K562 (cell line): Measurements from ENCODE around the gene ELOF1. TPM values are rescaled to one million over a fixed set of nuclear protein-coding genes. Genes with fewer than 3 reads are reported as not detected.
A peak's percentile ranks its signal among the peaks of the same experiment; 100 is the strongest.

Source experiments
- ADNP ChIP-seq: fragments of 200-800 bp; sonication (Bioruptor generic); IDR thresholded peaks from 2 replicates; pipeline ENCODE4 v1.6.1; 2016; ENCODE audit warnings: missing genetic modification characterization, missing compliant biosample characterization
- ARHGAP35 ChIP-seq: fragments of 450-650 bp; IDR thresholded peaks from 2 replicates; pipeline ENCODE4 v1.6.1; 2018; ENCODE audit not compliant: partially characterized antibody
- HDAC8 ChIP-seq: fragments of 450-650 bp; IDR thresholded peaks from 2 replicates; pipeline ENCODE4 v1.6.1; 2016; ENCODE audit warnings: mild to moderate bottlenecking, missing genetic modification characterization, moderate library complexity, missing compliant biosample characterization
- HDGF ChIP-seq: fragments of 450-650 bp; IDR thresholded peaks from 2 replicates; pipeline ENCODE4 v1.6.1; 2016
- NR2C2 ChIP-seq, 2 experiments: fragments of 200-800 bp in 1 of 2; sonication (Bioruptor generic) in 1 of 2; sonication (generic) in 1 of 2; formaldehyde crosslinking in 1 of 2; IDR thresholded peaks; 2 replicates each; pipeline versions ENCODE4 v1.6.1 to v1.8.0; 2016 to 2022; ENCODE audit warnings: mild to moderate bottlenecking in 1 of 2, missing compliant biosample characterization in 1 of 2, missing genetic modification characterization in 1 of 2, missing genetic modification reagents in 1 of 2
- OTX1 ChIP-seq: fragments of 450-650 bp; formaldehyde crosslinking; IDR thresholded peaks from 2 replicates; pipeline ENCODE4 v1.4.0; 2022; ENCODE audit warnings: mild to moderate bottlenecking
- POLR2AphosphoS5 ChIP-seq: IDR thresholded peaks from 2 replicates; pipeline ENCODE4 v1.6.1; 2011; ENCODE audit warnings: mild to moderate bottlenecking, low read depth, low read length, moderate library complexity; ENCODE audit not compliant: control insufficient read depth, insufficient read depth
- SAP30 ChIP-seq: fragments of 200-600 bp; sonication (generic); IDR thresholded peaks from 2 replicates; pipeline ENCODE4 v1.6.1; 2012; ENCODE audit warnings: borderline replicate concordance, low read depth, mild to moderate bottlenecking, moderate library complexity, low read length, control low read depth, inconsistent platforms; ENCODE audit not compliant: insufficient read depth, poor library complexity, severe bottlenecking
- SIX5 ChIP-seq, 2 experiments: IDR thresholded peaks; 2 replicates each; pipeline ENCODE4 v1.6.1; 2011; ENCODE audit warnings: low read length in 2 of 2, borderline replicate concordance in 1 of 2, low read depth in 1 of 2, mild to moderate bottlenecking in 1 of 2, moderate library complexity in 1 of 2; ENCODE audit not compliant: insufficient read depth in 1 of 2
- SMAD4 ChIP-seq: fragments of 250-450 bp; sonication (Bioruptor Pico); conservative IDR thresholded peaks from 2 replicates; pipeline ENCODE4 v1.8.0; 2021; ENCODE audit warnings: inconsistent platforms, mild to moderate bottlenecking, moderate library complexity
- ZNF217 ChIP-seq: sonication (generic); formaldehyde crosslinking; IDR thresholded peaks from 2 replicates; pipeline ENCODE4 v1.8.0; 2022; ENCODE audit warnings: mild to moderate bottlenecking, missing genetic modification reagents
- ZNF41 ChIP-seq: fragments of 250-450 bp; sonication (Bioruptor Pico); conservative IDR thresholded peaks from 2 replicates; pipeline ENCODE4 v1.4.0; 2020; ENCODE audit warnings: mild to moderate bottlenecking
- ZNF766 ChIP-seq: fragments of 200-800 bp; sonication (Bioruptor generic); conservative IDR thresholded peaks from 2 replicates; pipeline ENCODE4 v1.6.1; 2016; ENCODE audit warnings: missing genetic modification characterization, missing compliant biosample characterization
- polyA plus RNA-seq, 8 experiments: library from polyadenylated mRNA; depleted of rRNA in 4 of 8; stranded (reverse) in 5 of 8; unstranded in 3 of 8; fragments of >200 nt; fragmentation: Nextera tagmentation in 2 of 8; fragmentation: Illumina TruSeq in 1 of 8; extraction: Ambion mirVana in 2 of 8; extraction: Trizol in 1 of 8; gene quantifications; 2 replicates each; pipeline versions ENCODE4 v1.2.1 to v1.2.3, GENCODE V29; 2011 to 2014; ENCODE audit warnings: inconsistent platforms in 1 of 8, missing spikeins in 1 of 8
- total RNA-seq, 7 experiments: library from RNA; depleted of rRNA in 6 of 7; stranded (reverse); fragments of >200 nt in 6 of 7; fragmentation: Illumina TruSeq in 2 of 7; extraction: Trizol in 2 of 7; gene quantifications; 2 replicates each; pipeline versions ENCODE4 v1.2.1 to v1.2.3, GENCODE V29; 2011 to 2021; ENCODE audit warnings: low replicate concordance in 1 of 7
- TF ChIP-seq, protein P1 (sequence below): fragments of 450-650 bp; formaldehyde crosslinking; IDR thresholded peaks from 2 replicates; pipeline ENCODE4 v1.4.0; 2020; ENCODE audit warnings: mild to moderate bottlenecking
- TF ChIP-seq, protein P2 (sequence below): IDR thresholded peaks from 2 replicates; pipeline ENCODE4 v1.6.1; 2012; ENCODE audit warnings: low read depth, low read length, improper control_type of control experiment, borderline replicate concordance
- TF ChIP-seq, protein P3 (sequence below): fragments of 150-350 bp; conservative IDR thresholded peaks from 2 replicates; pipeline ENCODE4 v1.6.1; 2014; ENCODE audit warnings: low read length
- TF ChIP-seq, protein P4 (sequence below): fragments of 250-450 bp; sonication (Bioruptor Pico); IDR thresholded peaks from 2 replicates; pipeline ENCODE4 v1.5.0; 2021
- TF ChIP-seq, protein P5 (sequence below): IDR thresholded peaks from 3 replicates; pipeline ENCODE4 v1.6.1; 2011; ENCODE audit warnings: borderline replicate concordance, mild to moderate bottlenecking; ENCODE audit not compliant: insufficient read length, insufficient read depth

Gene ELOF1
- total and polyA plus RNA-seq, 9 of the 15 experiments (the other 6 are each of a cell fraction or from before 2014, with no cell fraction given): 16.7 to 147 (median 74.2) TPM

DNA sequence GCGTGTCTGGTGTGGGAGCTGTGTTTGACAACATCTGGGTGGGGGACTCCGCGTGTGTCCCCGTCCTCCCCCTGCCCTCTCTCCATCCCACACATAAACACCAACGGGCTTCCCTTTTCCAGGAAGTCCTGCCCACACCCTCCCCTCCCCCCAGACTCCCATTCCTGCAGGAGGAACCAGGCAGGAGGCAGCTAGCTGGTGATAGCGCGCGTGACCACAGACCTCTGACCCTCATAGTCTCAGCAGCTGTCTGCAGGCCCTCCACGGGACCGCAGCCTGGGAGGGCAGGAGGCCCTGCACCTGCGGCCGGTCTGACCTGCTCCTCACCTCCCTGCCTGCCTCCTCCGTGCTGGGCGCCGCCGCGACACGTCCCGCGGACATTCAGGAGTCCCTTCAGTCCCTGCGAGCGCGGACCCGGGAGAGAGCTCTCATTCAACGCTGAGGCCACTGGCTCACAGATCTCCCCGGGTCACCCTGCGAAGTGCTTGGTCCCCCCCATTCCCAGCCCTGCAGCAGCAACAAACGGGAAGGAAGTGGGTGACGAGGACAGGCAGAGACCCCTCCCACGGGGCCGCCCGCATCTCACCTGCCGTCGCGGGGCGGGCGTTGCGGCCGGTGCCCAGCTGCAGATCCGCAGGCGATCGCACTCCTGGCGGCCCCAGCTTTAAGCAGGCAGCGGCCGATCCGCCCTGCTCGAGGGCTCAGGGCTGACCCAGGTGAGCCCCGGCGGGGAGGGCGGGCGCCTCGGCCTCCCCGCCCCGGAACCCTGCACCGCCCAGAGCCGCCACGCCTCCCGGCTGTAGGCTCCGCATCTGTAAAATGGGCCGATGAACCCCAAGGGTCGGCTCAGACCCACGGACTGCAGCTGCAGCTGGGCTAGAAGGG, 19.5 kb upstream of the ELOF1 start (continued):
- TF ChIP-seq ZNF766 (CRISPR knock-in tag): no peak
- no peak for TF ChIP-seq SIX5 (IDR thresholded peaks at IDR 0.05; ENCODE audit: borderline replicate concordance in 1 of 2, insufficient read depth in 1 of 2, low read depth in 1 of 2, low read length in 2 of 2)
- TF ChIP-seq NR2C2 (CRISPR knock-in tag; IDR thresholded peaks at IDR 0.05): peak; percentile 77; the same call in 1 of the 2 replicates
- peak; percentile 88 for TF ChIP-seq NR2C2 (tag; IDR thresholded peaks at IDR 0.05)
- no peak for TF ChIP-seq OTX1 (CRISPR knock-in tag)
- TF ChIP-seq, protein P1, sequence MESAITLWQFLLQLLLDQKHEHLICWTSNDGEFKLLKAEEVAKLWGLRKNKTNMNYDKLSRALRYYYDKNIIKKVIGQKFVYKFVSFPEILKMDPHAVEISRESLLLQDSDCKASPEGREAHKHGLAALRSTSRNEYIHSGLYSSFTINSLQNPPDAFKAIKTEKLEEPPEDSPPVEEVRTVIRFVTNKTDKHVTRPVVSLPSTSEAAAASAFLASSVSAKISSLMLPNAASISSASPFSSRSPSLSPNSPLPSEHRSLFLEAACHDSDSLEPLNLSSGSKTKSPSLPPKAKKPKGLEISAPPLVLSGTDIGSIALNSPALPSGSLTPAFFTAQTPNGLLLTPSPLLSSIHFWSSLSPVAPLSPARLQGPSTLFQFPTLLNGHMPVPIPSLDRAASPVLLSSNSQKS: no peak
- TF ChIP-seq, protein P2, sequence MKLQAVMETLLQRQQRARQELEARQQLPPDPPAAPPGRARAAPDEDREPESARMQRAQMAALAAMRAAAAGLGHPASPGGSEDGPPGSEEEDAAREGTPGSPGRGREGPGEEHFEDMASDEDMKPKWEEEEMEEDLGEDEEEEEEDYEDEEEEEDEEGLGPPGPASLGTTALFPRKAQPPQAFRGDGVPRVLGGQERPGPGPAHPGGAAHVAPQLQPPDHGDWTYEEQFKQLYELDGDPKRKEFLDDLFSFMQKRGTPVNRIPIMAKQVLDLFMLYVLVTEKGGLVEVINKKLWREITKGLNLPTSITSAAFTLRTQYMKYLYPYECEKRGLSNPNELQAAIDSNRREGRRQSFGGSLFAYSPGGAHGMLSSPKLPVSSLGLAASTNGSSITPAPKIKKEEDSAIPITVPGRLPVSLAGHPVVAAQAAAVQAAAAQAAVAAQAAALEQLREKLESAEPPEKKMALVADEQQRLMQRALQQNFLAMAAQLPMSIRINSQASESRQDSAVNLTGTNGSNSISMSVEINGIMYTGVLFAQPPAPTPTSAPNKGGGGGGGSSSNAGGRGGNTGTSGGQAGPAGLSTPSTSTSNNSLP: no peak
- TF ChIP-seq, protein P3, sequence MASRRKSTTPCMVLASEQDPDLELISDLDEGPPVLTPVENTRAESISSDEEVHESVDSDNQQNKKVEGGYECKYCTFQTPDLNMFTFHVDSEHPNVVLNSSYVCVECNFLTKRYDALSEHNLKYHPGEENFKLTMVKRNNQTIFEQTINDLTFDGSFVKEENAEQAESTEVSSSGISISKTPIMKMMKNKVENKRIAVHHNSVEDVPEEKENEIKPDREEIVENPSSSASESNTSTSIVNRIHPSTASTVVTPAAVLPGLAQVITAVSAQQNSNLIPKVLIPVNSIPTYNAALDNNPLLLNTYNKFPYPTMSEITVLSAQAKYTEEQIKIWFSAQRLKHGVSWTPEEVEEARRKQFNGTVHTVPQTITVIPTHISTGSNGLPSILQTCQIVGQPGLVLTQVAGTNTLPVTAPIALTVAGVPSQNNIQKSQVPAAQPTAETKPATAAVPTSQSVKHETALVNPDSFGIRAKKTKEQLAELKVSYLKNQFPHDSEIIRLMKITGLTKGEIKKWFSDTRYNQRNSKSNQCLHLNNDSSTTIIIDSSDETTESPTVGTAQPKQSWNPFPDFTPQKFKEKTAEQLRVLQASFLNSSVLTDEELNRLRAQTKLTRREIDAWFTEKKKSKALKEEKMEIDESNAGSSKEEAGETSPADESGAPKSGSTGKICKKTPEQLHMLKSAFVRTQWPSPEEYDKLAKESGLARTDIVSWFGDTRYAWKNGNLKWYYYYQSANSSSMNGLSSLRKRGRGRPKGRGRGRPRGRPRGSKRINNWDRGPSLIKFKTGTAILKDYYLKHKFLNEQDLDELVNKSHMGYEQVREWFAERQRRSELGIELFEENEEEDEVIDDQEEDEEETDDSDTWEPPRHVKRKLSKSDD: no peak
- no peak for TF ChIP-seq HDGF
- peak; percentile 98 for TF ChIP-seq SMAD4
- no peak for TF ChIP-seq ZNF217 (CRISPR knock-in tag)
- TF ChIP-seq POLR2AphosphoS5: peak; percentile 48; the same call in 1 of the 2 replicates
- no peak for TF ChIP-seq ADNP
- TF ChIP-seq, protein P4, sequence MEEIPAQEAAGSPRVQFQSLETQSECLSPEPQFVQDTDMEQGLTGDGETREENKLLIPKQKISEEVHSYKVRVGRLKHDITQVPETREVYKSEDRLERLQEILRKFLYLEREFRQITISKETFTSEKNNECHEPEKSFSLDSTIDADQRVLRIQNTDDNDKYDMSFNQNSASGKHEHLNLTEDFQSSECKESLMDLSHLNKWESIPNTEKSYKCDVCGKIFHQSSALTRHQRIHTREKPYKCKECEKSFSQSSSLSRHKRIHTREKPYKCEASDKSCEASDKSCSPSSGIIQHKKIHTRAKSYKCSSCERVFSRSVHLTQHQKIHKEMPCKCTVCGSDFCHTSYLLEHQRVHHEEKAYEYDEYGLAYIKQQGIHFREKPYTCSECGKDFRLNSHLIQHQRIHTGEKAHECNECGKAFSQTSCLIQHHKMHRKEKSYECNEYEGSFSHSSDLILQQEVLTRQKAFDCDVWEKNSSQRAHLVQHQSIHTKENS (CRISPR knock-in tag): no peak
- TF ChIP-seq, protein P5, sequence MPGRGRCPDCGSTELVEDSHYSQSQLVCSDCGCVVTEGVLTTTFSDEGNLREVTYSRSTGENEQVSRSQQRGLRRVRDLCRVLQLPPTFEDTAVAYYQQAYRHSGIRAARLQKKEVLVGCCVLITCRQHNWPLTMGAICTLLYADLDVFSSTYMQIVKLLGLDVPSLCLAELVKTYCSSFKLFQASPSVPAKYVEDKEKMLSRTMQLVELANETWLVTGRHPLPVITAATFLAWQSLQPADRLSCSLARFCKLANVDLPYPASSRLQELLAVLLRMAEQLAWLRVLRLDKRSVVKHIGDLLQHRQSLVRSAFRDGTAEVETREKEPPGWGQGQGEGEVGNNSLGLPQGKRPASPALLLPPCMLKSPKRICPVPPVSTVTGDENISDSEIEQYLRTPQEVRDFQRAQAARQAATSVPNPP: no peak
- TF ChIP-seq SAP30: no peak
- TF ChIP-seq ZNF41 (CRISPR knock-in tag): no peak
- no peak for TF ChIP-seq HDAC8 (tag)
- TF ChIP-seq ARHGAP35: no peak
